Tibial nerve (tissue), 4 donors: ENCODE results near the gene TMED7.

Experiments used
- EP300 ChIP-seq, 2 donors: sonication (generic); formaldehyde crosslinking; IDR thresholded peaks; one replicate each; pipeline ENCODE4 v1.6.1; 2017; ENCODE audit warnings: antibody characterized with exemption in 2 of 2, mild to moderate bottlenecking in 1 of 2
- POLR2A ChIP-seq, 2 donors: fragments of 450-650 bp; IDR thresholded peaks; one replicate each; pipeline ENCODE4 v1.6.1; 2017; ENCODE audit warnings: antibody characterized with exemption in 2 of 2, mild to moderate bottlenecking in 2 of 2, moderate library complexity in 2 of 2
- TF ChIP-seq, protein P1 (sequence below), 5 experiments: fragments of 200-600 bp in 3 of 5; fragments of 450-650 bp in 2 of 5; sonication (generic) in 3 of 5; IDR thresholded peaks; one replicate each; pipeline ENCODE4 v1.5.1; 2016 to 2019; ENCODE audit warnings: antibody characterized with exemption in 5 of 5, mild to moderate bottlenecking in 3 of 5, moderate library complexity in 2 of 5

DNA sequence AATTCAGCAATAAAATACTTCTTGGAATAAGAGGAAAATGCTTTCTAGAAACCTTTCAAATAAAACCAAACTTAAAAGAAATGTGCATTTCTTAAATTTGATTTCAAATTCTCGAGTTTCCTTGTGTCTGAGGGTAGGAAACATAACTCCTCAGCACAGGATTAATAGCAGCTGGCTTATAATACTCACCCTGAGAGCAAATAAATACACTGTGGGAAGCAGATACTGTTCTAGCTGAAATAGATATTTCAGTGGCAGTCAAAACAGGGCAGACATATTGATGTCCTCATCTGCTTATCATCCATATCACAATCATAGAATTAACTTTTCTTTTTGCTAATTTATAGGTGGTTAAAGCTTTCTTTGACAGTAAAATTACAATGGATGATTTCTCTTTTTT is 57.2 kb downstream of the TMED7 start:
- TF ChIP-seq, protein P1, sequence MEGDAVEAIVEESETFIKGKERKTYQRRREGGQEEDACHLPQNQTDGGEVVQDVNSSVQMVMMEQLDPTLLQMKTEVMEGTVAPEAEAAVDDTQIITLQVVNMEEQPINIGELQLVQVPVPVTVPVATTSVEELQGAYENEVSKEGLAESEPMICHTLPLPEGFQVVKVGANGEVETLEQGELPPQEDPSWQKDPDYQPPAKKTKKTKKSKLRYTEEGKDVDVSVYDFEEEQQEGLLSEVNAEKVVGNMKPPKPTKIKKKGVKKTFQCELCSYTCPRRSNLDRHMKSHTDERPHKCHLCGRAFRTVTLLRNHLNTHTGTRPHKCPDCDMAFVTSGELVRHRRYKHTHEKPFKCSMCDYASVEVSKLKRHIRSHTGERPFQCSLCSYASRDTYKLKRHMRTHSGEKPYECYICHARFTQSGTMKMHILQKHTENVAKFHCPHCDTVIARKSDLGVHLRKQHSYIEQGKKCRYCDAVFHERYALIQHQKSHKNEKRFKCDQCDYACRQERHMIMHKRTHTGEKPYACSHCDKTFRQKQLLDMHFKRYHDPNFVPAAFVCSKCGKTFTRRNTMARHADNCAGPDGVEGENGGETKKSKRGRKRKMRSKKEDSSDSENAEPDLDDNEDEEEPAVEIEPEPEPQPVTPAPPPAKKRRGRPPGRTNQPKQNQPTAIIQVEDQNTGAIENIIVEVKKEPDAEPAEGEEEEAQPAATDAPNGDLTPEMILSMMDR (IDR thresholded peaks at IDR 0.05), result no peak
- TF ChIP-seq POLR2A (IDR thresholded peaks at IDR 0.05), result no peak
- TF ChIP-seq EP300 (IDR thresholded peaks at IDR 0.05), result no peak
